HCT116 (cell line): ENCODE measurements around the gene VASN. TPM values are rescaled to one million over a fixed set of nuclear protein-coding genes. Genes with fewer than 3 reads are reported as not detected.

Source experiments
- ATAC-seq: fragments of 200-7000 bp; cut with Tn5 transposase; 2 replicates; pipeline ENCODE4 v1.9.1; 2020; ENCODE audit warnings: mild to moderate bottlenecking, moderate library complexity
- BruUV-seq: library from RNA; stranded (reverse); fragments of 400-500 nt; replicated peaks from 2 replicates; lab custom pipeline; 2021; lab: Mats Ljungman, UMichigan
- CTCF ChIA-PET: fragments of 300-600 bp; sonication (Branson Sonifier 250); formaldehyde crosslinking; loops from one replicate; lab custom pipeline; 2021; ENCODE audit warnings: antibody characterized with exemption; lab: Charles Lee
- POLR2A ChIA-PET: fragments of 300-600, 350-600 bp; sonication (Branson Sonifier 250); formaldehyde crosslinking; loops from one replicate; lab custom pipeline; 2021; ENCODE audit warnings: antibody characterized with exemption; lab: Charles Lee
- RAD21 ChIA-PET, 2 experiments: fragments of 300-600 bp; sonication (Branson Sonifier 250); formaldehyde crosslinking; loops; one replicate each; lab custom pipeline; 2023; ENCODE audit warnings: low total read pairs in 2 of 2; ENCODE audit not compliant: uncharacterized antibody in 2 of 2, unreplicated experiment in 2 of 2, low non-redundant PET in 1 of 2; lab: Charles Lee
- DNase-seq: peaks from one replicate; pipeline ENCODE4 v3.0.0-alpha.2; 2010; ENCODE audit warnings: low read depth, low spot score
- H2AFZ ChIP-seq: fragments of 200-600 bp; shearing (Covaris generic), sonication (generic); 2 replicates; pipeline ENCODE4 v1.6.1; 2017; ENCODE audit warnings: low read depth, mixed run types, mixed read lengths, antibody characterized with exemption, low read length; ENCODE audit not compliant: poor library complexity, severe bottlenecking
- H3K27ac ChIP-seq: 2 replicates; pipeline ENCODE4 v1.5.1; 2012; ENCODE audit warnings: low read depth, low read length
- H3K27me3 ChIP-seq: fragments of 200-600 bp; sonication (generic); 2 replicates; pipeline ENCODE4 v1.6.1; 2016; ENCODE audit warnings: mixed run types, low read length, mixed read lengths; ENCODE audit not compliant: insufficient read depth
- H3K36me3 ChIP-seq, 2 experiments: fragments of 200-500 bp in 1 of 2; fragments of 200-600 bp in 1 of 2; sonication (Bioruptor generic) in 1 of 2; sonication (generic) in 1 of 2; 2 replicates each; pipeline versions ENCODE4 v1.5.1 to v1.6.1; 2014 to 2016; ENCODE audit warnings: low read length in 2 of 2, inconsistent platforms in 1 of 2, mixed read lengths in 1 of 2, mixed run types in 1 of 2; ENCODE audit not compliant: insufficient read depth in 2 of 2, control insufficient read depth in 1 of 2
- H3K4me1 ChIP-seq, 2 experiments: fragments of 200-600 bp in 1 of 2; sonication (generic) in 1 of 2; 2 replicates each; pipeline versions ENCODE4 v1.5.1 to v1.6.1; 2012 to 2017; ENCODE audit warnings: low read length in 2 of 2, inconsistent platforms in 1 of 2, mild to moderate bottlenecking in 1 of 2, mixed read lengths in 1 of 2, mixed run types in 1 of 2, moderate library complexity in 1 of 2; ENCODE audit not compliant: insufficient read depth in 2 of 2, control insufficient read depth in 1 of 2
- H3K4me2 ChIP-seq: fragments of 200-600 bp; sonication (generic); 2 replicates; pipeline ENCODE4 v1.6.1; 2017; ENCODE audit warnings: mixed run types, low read length, mixed read lengths
- H3K4me3 ChIP-seq, 2 experiments: fragments of 200-600 bp in 1 of 2; sonication (generic) in 1 of 2; replicated peaks in 1 of 2; 2 replicates each; pipeline ENCODE4 v1.5.1; 2011 to 2016; ENCODE audit warnings: low read length in 2 of 2, control low read depth in 1 of 2, low read depth in 1 of 2, mild to moderate bottlenecking in 1 of 2, mixed read lengths in 1 of 2, mixed run types in 1 of 2
- H3K79me2 ChIP-seq: fragments of 200-600 bp; sonication (generic); 2 replicates; pipeline ENCODE4 v1.6.1; 2017; ENCODE audit warnings: mild to moderate bottlenecking, mixed run types, low read length, moderate library complexity, mixed read lengths; ENCODE audit not compliant: insufficient read depth
- H3K9ac ChIP-seq: fragments of 200-600 bp; sonication (generic); 2 replicates; pipeline ENCODE4 v1.6.1; 2016; ENCODE audit warnings: low read length, mixed read lengths
- H3K9me2 ChIP-seq: fragments of 200-600 bp; sonication (generic), shearing (Covaris generic); 2 replicates; pipeline ENCODE4 v1.6.1; 2017; ENCODE audit warnings: mixed run types, mild to moderate bottlenecking, moderate library complexity; ENCODE audit not compliant: insufficient read depth
- H3K9me3 ChIP-seq, 2 experiments: fragments of 200-500 bp in 1 of 2; fragments of 200-600 bp in 1 of 2; sonication (Bioruptor generic) in 1 of 2; sonication (generic) in 1 of 2; 2 replicates each; pipeline ENCODE4 v1.6.1; 2014 to 2017; ENCODE audit warnings: low read length in 2 of 2, mixed read lengths in 2 of 2, inconsistent platforms in 1 of 2, low read depth in 1 of 2, mild to moderate bottlenecking in 1 of 2, mixed run types in 1 of 2, moderate library complexity in 1 of 2; ENCODE audit not compliant: control insufficient read depth in 1 of 2, insufficient read depth in 1 of 2
- H4K20me1 ChIP-seq: fragments of 200-600 bp; sonication (generic), shearing (Covaris generic); 2 replicates; pipeline ENCODE4 v1.6.1; 2017; ENCODE audit warnings: mixed run types, mild to moderate bottlenecking, moderate library complexity; ENCODE audit not compliant: insufficient read depth
- CBX3 ChIP-seq: IDR thresholded peaks from 2 replicates; pipeline ENCODE4 v1.6.1; 2012; ENCODE audit warnings: low read depth
- CEBPB ChIP-seq: IDR thresholded peaks from 2 replicates; pipeline ENCODE4 v1.6.1; 2012; ENCODE audit warnings: low read depth
- EGR1 ChIP-seq: IDR thresholded peaks from 2 replicates; pipeline ENCODE4 v1.6.1; 2012; ENCODE audit warnings: low read depth
- ELF1 ChIP-seq: IDR thresholded peaks from 2 replicates; pipeline ENCODE4 v1.6.1; 2012; ENCODE audit warnings: low read depth, borderline replicate concordance
- EZH2 ChIP-seq: fragments of 200-600 bp; sonication (generic); IDR thresholded peaks from 2 replicates; pipeline ENCODE4 v1.6.1; 2017; ENCODE audit warnings: antibody characterized with exemption, mixed run types
- EZH2phosphoT487 ChIP-seq: fragments of 200-600 bp; IDR thresholded peaks from 2 replicates; pipeline ENCODE4 v1.6.1; 2018; ENCODE audit warnings: antibody characterized with exemption, borderline replicate concordance
- FOSL1 ChIP-seq: IDR thresholded peaks from 2 replicates; pipeline ENCODE4 v1.6.1; 2012; ENCODE audit warnings: low read depth
- POLR2A ChIP-seq: IDR thresholded peaks from 2 replicates; pipeline ENCODE4 v1.7.0; 2011; ENCODE audit warnings: borderline replicate concordance; ENCODE audit not compliant: insufficient read depth, insufficient read length; ENCODE audit errors: extremely low read depth
- POLR2AphosphoS5 ChIP-seq: IDR thresholded peaks from 2 replicates; pipeline ENCODE4 v1.6.1; 2011; ENCODE audit warnings: mild to moderate bottlenecking, low read depth, low read length, moderate library complexity
- RAD21 ChIP-seq: IDR thresholded peaks from 2 replicates; pipeline ENCODE4 v1.6.1; 2012; ENCODE audit warnings: low read depth, mild to moderate bottlenecking
- SP1 ChIP-seq: IDR thresholded peaks from 2 replicates; pipeline ENCODE4 v1.6.1; 2012; ENCODE audit warnings: low read depth
- SRF ChIP-seq: IDR thresholded peaks from 2 replicates; pipeline ENCODE4 v1.6.1; 2012; ENCODE audit warnings: low read depth
- TCF7L2 ChIP-seq: IDR thresholded peaks from 2 replicates; pipeline ENCODE4 v1.7.0; 2011; ENCODE audit warnings: borderline replicate concordance, inconsistent platforms; ENCODE audit not compliant: insufficient read depth, insufficient read length; ENCODE audit errors: extremely low read depth
- ZFX ChIP-seq: fragments of 450-650 bp; IDR thresholded peaks from 2 replicates; pipeline ENCODE4 v1.6.1; 2017
- ZNF274 ChIP-seq: fragments of 200-500 bp; sonication (Bioruptor generic); IDR thresholded peaks from 2 replicates; pipeline ENCODE4 v1.6.1; 2014; ENCODE audit warnings: mild to moderate bottlenecking, low read depth, low read length, inconsistent platforms
- intact Hi-C: fragments of 100-400 bp; cut with micrococcal nuclease; formaldehyde crosslinking; loops from 2 replicates; pipeline ENCODE4 v1.10.0; 2022
- total RNA-seq: library from RNA; stranded (reverse); gene quantifications from one replicate; pipeline ENCODE4 v1.2.1, GENCODE V29; 2021; ENCODE audit not compliant: unreplicated experiment
- TF ChIP-seq, protein P1 (sequence below): IDR thresholded peaks from 2 replicates; pipeline ENCODE4 v1.6.1; 2012
- TF ChIP-seq, protein P2 (sequence below): IDR thresholded peaks from 2 replicates; pipeline ENCODE4 v1.6.1; 2011; ENCODE audit warnings: mild to moderate bottlenecking, low read length, moderate library complexity; ENCODE audit not compliant: insufficient replicate concordance; ENCODE audit errors: extremely low read depth
- TF ChIP-seq, protein P3 (sequence below), 3 experiments: fragments of 200-600 bp in 1 of 3; sonication (generic) in 1 of 3; IDR thresholded peaks in 2 of 3; conservative IDR thresholded peaks in 1 of 3; 2 replicates each; pipeline ENCODE4 v1.5.1; 2012 to 2017; ENCODE audit warnings: low read depth in 2 of 3, low read length in 2 of 3, antibody characterized with exemption in 1 of 3, borderline replicate concordance in 1 of 3, control low read depth in 1 of 3, mild to moderate bottlenecking in 1 of 3, mixed read lengths in 1 of 3, mixed run types in 1 of 3, moderate library complexity in 1 of 3; ENCODE audit not compliant: insufficient read depth in 1 of 3

The VASN gene
- total RNA-seq, 1 experiment from 2014 or later: 6.3 TPM

DNA sequence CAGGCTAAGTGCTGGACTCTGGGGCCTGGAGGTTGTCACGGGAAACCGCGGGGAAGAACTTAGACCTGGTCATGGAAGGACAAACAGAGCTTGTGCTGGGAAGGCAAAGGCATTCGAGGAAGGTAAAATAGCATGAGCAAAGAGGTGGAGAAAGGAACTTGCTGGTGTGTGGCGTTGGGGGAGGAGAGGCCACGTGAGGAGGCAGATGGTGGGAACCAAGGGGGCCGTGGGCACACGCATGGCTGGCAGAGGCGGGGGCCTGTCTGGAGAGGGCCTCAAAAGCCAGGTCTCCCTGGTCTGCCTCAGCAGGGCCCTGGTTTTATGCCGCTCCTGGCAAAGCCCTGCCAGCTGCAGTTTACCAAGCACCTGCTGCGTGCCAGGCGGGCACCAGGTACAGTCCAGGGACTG, 29.4 kb downstream of the VASN start:
- Histone ChIP-seq H3K4me1 (peaks cover 10 to 12% of the 10 kb centered on the region in 2 experiments; a peak in 3 of 4 replicates), H3K36me3 (no peaks in the 10 kb centered on the region), H2AFZ (no peak overlapping the region), H3K27ac (no peak overlapping the region), H3K27me3 (no peaks in the 10 kb centered on the region), H3K79me2 (no peaks in the 10 kb centered on the region), H3K4me2 (no peak overlapping the region), H3K9me2 (no peaks in the 10 kb centered on the region), H3K4me3 (no peak overlapping the region), H4K20me1 (no peaks in the 10 kb centered on the region), H3K9me3 (no peaks in the 10 kb centered on the region), H3K9ac (no peak overlapping the region)
- no TSS peak for BruUV-seq
- ChIA-PET CTCF (interaction anchor here (1.2 to 2.5 kb wide), 2 partner anchors 139 to 147 kb away, joined by 3 to 11 read pairs; no protein-coding TSS in a partner anchor), POLR2A (no interaction called here), RAD21 (interaction anchor here in 1 of 2 experiments (1.2 kb wide), 1 partner anchor 15 kb away, joined by 3 read pairs; the partner anchor contains the start of gene CORO7)
- TF ChIP-seq SP1 (no peak), POLR2A (no peak), TCF7L2 (no peak), POLR2AphosphoS5 (no peak), ELF1 (no peak), ZFX (no peak), ZNF274 (no peak), SRF (no peak), EZH2 (no peak), RAD21 (no peak), CEBPB (no peak), FOSL1 (no peak), EGR1 (no peak), CBX3 (no peak), EZH2phosphoT487 (no peak)
- TF ChIP-seq, protein P1, sequence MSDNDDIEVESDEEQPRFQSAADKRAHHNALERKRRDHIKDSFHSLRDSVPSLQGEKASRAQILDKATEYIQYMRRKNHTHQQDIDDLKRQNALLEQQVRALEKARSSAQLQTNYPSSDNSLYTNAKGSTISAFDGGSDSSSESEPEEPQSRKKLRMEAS: no peak
- TF ChIP-seq, protein P2, sequence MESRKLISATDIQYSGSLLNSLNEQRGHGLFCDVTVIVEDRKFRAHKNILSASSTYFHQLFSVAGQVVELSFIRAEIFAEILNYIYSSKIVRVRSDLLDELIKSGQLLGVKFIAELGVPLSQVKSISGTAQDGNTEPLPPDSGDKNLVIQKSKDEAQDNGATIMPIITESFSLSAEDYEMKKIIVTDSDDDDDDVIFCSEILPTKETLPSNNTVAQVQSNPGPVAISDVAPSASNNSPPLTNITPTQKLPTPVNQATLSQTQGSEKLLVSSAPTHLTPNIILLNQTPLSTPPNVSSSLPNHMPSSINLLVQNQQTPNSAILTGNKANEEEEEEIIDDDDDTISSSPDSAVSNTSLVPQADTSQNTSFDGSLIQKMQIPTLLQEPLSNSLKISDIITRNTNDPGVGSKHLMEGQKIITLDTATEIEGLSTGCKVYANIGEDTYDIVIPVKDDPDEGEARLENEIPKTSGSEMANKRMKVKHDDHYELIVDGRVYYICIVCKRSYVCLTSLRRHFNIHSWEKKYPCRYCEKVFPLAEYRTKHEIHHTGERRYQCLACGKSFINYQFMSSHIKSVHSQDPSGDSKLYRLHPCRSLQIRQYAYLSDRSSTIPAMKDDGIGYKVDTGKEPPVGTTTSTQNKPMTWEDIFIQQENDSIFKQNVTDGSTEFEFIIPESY: no peak
- TF ChIP-seq, protein P3, sequence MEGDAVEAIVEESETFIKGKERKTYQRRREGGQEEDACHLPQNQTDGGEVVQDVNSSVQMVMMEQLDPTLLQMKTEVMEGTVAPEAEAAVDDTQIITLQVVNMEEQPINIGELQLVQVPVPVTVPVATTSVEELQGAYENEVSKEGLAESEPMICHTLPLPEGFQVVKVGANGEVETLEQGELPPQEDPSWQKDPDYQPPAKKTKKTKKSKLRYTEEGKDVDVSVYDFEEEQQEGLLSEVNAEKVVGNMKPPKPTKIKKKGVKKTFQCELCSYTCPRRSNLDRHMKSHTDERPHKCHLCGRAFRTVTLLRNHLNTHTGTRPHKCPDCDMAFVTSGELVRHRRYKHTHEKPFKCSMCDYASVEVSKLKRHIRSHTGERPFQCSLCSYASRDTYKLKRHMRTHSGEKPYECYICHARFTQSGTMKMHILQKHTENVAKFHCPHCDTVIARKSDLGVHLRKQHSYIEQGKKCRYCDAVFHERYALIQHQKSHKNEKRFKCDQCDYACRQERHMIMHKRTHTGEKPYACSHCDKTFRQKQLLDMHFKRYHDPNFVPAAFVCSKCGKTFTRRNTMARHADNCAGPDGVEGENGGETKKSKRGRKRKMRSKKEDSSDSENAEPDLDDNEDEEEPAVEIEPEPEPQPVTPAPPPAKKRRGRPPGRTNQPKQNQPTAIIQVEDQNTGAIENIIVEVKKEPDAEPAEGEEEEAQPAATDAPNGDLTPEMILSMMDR (IDR thresholded peaks at IDR 0.05 in 2 of 3, conservative IDR thresholded peaks at IDR 0.05 in 1 of 3; ENCODE audit: borderline replicate concordance in 1 of 3, insufficient read depth in 1 of 3, low read depth in 2 of 3, low read length in 2 of 3): no peak
- no peak for ATAC-seq
- no peak for DNase-seq
- intact Hi-C loops: loop anchor here (10.0 kb wide), 1 partner anchor 554 kb away; the partner anchor contains the start of gene SEC14L5
